GM04504 (cell line): ENCODE results near the gene TNFRSF14.
A peak's percentile ranks its signal among the peaks of the same experiment; 100 is the strongest.

ENCODE experiments used
- DNase-seq: peaks from one replicate; pipeline ENCODE4 v3.0.0-alpha.2; 2012; ENCODE audit warnings: low read depth

Gene TNFRSF14

DNA sequence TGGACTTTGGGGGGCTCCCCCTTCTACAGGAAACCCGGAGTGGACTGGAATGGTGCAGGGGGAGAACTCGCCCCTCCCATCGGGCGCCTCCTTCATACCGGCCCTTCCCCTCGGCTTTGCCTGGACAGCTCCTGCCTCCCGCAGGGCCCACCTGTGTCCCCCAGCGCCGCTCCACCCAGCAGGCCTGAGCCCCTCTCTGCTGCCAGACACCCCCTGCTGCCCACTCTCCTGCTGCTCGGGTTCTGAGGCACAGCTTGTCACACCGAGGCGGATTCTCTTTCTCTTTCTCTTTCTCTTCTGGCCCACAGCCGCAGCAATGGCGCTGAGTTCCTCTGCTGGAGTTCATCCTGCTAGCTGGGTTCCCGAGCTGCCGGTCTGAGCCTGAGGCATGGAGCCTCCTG is at the start of gene TNFRSF14:
Gene TNFRSF14 (plus strand): TSS at position 95 of the 401 bp plus-strand sequence. CDS start 294 bp downstream, at position 389.
- peak; percentile 34 for DNase-seq

DNA sequence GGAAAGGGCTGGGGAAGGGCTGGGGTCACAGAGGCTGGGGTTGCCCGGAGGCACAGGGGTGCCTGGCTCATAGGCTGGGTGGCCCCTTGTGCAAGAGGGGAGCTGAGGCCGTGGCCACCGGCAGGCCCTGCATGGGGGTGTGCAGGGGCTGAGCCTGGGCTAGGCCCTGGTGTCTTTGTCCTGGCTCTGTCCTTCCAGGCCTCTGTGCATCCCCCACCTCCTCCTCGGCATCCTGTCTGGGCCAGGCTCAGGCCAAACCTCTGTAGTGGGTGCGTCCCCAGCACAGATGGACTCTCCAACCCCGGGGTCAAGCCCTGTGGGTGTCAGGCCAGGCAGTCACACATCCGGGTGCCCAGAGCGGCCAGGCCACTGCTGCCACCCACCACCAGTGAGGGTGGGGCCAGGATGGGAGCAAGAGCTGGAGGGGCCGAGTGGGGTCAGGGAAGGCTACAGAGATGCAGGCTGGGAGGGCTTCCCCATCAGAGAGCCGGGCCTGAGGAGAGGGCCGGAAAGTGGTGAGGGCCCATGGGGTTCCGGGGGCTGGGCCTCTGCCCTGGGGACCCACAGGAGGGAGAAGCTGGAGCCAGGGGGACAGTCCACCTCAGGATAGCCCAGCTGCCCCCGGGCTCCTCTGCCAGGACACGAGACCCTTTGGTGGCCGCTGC is 49.1 kb upstream of the TNFRSF14 start:
- no peak for DNase-seq

DNA sequence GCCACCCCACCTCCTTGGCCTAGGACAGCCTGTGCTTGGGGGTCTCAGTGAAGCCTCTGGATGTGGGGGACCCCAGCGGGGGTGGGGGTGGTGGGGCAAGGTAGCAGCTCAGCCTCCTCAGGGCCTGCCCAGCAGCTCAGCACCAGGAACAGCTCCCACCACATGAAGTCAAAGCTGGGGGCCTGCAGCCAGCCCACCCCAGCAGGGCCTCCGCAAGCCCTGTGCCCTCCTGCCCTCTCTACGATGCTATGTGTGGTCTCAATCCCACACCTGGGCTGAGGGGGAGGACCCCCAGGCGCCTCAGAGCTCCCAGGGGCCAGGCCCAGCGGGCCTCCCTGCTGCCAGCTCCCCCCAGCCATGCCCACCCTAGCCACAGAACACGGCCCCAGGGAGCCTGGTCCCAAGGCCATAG is 48.4 kb upstream of the TNFRSF14 start:
- no peak for DNase-seq

DNA sequence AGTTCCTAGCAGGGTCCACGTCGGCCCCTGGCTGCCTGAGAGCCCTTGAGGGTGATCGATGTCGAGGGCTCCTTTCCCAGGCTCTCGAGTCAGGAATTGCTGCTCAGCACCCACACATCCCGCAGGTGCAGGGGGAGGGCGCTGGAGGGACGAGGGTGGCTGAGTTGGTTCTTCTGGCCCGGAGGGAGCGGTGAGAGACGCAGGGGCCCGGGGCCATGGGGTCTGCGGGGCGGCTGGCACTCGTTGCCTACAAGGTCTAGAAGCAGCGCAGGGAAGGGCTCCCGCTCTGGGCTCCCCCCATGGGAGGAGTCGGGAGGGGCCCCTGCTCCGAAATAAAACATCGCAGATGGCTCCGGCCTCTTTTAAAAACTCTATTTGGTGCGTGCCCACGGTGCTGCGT is 48.0 kb upstream of the TNFRSF14 start:
- no peak for DNase-seq

DNA sequence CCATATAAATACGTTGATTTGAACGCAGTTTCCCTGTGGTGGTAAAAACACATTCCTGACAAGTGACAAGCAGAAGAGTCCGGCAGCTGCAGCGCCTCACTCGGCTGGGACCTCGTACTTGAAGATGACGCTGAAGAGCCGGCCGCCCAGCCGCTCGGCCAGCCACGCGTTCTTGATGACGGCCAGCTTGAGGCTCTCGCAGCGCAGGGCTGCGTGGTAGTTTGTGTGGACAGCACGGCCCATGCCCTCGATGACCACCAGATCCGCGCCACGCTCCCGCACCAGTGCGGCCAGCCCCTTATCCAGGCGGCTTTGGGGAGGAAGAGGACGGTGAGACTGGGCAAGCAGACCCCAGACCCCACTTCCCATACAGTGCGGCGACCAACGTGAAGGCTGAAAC is 47.4 kb upstream of the TNFRSF14 start:
- DNase-seq: no peak

DNA sequence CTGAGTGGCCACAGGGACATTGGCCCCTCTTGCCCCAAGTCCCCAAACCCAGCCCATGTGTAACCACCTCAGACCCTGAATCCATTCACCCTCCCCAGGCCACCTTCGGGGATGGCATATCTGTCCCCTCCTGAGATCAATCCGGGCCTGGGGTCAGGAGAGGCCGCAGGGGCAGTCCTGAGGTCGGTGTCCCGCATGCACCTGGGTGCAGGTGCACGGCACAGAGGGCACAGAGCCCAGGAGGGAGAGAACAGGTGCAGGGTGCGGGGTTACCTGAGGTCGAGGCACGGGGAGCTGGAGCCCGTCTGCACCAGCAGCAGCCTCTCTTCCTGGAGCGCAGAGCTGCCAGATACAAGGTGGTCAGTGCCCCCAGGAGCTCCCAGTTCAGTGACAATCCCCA is 46.6 kb upstream of the TNFRSF14 start:
- no peak for DNase-seq

DNA sequence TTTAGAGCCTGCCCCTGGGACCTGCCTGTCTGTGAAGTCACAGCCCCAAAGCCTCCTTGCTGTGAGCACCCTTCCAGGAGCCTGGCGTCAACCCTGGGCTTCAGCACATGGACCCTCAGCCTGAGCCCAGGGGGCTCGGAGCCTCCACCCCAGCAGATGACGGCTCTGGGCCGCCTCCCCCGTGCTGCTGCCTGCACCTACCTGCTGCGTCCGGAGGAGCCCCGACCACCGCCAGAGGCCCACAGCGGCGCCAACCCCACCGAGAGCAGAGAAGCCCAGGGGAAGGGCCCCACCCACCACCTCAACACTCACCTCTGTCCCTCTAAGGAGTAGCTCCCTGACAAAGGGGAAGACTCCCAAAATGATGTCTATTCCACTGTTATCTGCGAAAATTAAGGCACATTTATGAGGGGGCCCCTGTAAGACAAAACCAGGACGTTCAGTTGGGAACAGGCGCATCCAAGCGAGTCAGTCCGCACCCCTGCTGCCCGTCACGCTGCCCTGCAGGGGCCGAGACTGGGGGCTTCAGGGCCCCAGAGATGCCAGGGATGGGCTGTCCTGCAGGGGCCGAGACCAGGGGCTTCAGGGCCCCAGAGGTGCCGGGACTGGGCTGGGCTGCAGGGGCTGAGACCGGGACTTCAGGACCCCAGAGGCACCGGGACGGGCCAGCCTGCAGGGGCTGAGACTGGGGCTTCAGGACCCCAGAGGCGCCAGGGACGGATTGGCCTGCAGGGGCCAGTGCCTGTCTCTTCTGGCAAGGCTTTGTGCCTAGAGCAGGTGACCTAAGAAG is 45.6 kb upstream of the TNFRSF14 start:
- no peak for DNase-seq

DNA sequence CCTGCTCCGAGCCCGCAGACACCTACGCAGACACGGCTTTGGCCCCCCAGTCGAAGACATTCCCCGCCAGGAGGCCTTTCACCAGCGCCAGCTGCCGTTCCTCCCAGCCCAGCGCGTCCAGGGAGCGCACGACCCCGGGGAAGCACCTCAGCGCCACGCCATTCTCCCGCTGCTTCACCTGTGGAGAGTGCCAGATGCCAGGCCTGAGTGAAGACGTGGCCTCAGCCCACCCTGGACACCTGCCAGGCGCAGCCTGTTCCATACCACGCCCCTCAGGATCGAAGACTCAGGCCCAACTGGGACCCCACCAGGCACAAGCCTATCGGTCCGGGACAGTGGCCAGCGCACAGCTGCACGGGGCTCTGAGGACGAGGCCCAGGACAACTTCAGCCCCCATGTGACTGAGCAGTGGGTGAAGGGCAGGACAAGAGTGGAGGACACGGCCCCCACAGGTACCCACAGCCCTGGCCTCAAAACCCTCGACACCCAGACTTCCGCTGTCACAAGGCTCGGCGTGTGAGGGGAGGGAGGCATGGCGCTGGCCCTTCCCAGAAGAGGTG is 43.2 kb upstream of the TNFRSF14 start:
- DNase-seq: no peak

DNA sequence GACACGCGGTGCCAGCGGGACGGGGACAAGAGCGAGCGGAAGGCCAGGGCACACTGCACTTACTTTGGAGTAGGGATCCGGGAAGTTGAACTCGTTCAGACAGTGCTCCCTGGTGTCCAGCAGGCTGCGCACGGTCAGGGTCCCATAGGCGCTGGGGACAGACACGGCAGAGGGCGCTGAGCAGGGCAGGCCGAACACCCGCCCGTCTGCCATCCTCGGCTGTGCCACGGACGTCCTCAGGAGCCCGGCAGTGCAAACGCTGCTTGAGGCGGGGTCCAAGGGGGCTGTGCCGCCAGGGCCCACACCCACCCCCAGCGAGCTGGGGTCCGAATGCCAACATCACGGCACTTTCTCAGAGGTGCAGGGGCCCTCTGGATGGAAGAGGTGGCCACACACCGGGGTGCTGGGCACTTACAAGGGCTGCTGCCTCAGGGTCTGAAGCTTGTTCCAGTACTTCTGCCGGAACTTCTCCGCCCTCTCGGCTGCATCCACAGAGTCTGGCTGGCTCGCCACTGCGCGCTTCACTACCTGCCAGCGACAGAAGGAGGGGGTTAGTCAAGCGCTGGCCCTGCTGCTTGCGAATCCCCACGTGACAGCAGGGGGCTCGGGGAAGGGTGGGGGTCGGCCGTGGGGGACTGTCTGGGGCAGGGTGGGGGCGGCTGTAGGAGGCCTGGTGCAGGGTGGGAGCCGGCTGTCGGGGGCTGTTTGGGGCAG is 42.1 kb upstream of the TNFRSF14 start:
- no peak for DNase-seq

DNA sequence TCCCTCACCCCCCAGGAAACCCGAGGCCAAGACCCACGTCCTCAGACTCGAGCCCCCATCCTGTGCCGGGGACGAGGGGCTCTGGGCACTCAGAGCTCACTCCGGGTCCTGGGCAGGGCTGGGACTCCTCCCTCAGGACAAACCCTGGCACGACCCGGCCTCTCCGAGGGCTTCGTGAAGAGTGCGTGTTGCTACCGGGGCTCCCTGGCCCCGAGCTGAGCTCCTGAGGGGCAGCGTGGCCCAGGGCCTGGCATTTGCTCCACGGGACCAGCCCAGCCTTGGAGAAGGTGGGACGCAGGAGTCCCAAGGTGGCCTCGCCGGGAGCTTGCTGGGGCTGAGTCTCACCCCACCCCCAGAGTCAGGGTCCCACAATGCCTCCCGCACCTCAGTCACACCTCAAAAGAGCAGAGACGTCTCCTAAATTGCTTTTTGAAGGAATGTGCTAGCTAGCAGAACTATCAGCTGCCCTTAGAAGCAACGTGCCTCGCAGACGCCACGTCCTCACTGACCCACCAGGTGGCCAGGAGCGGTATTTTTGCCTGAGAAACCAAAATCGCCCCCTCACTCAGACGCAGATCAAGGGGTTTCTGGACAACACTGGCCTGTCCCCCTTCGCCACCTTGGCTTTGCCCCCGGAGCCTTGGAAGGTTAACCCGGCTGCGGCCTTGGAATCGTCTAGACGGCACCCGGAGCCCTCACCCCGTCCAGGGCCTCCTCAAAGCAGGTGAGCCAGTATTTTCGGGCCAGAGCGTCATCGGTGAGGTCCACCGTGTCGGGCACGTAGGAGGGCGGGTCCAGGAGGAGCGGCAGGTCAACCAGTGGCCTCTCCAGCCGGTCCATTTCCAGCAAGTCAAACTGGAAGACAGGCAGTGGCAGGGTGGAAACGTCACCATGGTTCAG is 41.1 kb upstream of the TNFRSF14 start:
- DNase-seq: no peak

DNA sequence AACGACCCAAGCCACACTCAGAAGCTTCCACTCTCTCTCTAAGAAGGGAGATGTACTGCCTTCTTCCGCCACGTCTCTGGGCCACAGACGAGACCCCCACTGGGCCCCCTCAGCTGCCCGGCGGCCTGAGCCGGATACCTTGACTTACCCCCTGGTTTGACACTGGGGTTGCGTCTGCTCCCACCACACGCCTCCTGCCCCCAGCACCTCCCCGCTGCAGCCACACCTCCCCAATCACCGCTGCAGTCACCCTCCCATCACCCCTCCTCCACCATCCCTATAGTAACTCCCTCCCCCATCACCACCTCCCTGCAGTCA is 40.4 kb upstream of the TNFRSF14 start:
- DNase-seq: no peak

DNA sequence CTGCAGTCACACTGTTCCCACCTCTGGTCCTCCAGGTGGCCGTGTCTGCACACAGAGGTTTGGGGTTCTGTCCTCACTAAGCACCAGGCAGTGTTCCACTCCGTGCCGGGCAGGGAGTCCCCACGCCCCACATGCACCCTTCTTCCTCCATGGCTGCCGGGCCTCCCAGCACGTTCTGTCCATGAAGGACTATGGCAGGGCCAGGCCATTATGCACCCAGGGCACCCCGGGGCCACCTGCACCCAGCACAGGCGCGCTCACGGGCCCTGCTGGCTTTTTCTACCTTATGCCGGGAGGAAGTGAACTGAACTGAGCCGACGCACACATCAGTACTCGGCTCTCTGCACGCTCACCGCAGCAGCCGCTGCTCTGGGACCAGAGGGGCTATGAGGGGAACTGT is 40.0 kb upstream of the TNFRSF14 start:
- no peak for DNase-seq

DNA sequence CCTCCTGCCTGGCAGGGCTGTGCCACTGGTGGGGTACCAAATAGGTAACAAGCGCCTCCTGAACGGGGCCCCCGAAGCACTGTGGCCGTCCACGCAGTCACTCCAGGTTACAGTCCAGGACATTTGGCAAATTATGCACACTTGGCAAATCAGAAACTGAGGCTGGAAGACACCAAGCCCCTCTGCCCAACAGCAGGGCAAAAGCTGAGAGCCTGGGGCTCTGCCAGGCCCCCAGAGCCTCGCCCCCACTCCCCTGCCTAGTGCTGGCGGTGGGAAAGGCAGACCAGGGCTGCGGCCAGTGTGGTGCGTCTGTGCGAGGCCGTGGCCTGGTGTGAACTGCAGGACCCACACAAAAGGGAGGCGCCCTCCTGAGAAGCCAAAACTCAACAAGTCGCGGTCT is 39.2 kb upstream of the TNFRSF14 start:
- no peak for DNase-seq

DNA sequence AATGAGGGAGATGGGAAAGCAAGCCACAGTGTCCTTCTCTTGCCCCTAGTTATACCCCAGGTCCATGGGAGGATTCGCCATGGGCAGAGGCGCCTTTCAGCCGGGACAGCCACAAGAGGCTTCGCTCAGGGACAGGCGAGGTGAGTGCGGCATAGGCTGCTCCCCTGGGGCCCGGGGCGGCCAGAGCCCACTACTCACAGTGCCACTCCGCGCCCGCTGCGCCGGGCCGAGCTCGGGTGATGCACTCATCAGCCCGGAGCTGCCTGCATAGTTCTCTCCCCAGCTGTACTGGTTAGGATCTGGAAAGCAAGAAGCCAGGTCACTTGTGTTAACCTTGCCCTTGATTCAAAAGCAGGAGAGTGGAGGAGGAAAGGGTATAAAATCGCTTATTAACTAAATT is 38.2 kb upstream of the TNFRSF14 start:
- no peak for DNase-seq

DNA sequence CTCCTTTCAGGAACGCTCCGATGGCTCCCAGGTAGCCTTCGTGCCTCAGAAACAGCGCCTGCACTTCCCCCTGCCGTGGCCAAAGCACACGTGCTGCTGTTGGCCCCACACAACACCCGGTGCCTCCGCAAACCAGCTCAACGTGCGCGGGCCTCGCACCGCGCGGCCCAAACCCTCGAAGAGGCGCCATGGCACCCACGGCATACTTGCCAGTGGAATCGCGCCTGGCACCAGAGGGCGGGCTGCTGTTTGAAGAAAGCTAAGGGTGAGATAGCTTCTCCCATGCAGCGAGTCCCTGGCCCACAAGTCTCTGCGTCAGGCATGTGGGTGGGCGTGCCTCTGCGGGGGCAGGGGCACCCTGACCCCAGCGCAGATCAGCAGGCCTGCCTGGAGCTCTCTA is 37.6 kb upstream of the TNFRSF14 start:
- DNase-seq: no peak

DNA sequence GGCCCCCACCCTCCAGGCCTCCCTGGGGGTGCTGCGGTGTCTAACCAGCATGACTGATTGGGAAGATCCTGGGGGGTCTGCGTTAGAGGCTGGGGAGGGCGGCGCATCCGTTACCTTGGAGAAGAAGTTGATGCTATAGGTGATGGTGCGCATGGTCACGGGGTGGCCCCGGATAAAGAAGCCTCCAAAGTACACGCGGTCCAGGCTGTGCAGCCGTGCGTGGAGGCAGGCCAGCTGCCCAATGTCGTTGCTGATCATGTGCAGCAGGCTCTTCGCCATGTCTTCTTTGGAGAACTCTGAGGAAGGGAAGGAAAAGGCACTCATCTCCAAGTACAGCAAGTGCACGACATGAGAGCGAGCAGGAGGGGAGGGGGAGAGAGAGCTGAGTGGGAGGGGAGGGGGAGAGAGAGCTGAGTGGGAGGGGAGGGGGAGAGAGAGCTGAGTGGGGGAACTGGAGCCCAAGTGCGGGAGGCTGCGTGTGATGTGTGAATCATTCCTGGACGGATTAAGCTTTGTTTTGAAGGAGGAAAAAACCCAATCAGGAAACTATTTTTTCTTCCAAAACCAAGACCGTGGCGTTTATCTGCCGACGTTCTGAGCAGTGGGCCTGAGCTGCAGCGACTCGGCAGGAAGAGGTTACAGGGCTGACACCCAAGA is 37.0 kb upstream of the TNFRSF14 start:
- DNase-seq: no peak

DNA sequence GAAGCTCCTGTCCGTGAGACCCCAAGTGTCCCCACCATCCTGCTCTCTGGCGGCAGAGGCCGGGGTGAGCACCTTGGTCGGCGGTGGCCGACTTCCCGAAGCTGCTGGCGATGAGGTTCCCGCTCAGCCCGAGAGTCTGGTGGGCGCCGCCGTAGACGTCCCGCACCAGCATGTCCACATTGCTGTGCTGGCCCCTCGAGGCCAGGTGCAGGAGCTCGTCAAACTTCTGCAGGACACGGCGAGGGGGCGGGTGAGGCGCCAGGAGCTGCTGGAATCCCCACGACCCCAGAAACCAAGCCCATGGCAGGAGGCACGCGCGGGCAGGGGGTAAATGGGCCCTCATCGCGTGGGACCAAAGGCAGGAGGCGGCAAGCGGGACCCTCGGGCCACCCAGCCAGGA is 36.4 kb upstream of the TNFRSF14 start:
- DNase-seq: no peak

DNA sequence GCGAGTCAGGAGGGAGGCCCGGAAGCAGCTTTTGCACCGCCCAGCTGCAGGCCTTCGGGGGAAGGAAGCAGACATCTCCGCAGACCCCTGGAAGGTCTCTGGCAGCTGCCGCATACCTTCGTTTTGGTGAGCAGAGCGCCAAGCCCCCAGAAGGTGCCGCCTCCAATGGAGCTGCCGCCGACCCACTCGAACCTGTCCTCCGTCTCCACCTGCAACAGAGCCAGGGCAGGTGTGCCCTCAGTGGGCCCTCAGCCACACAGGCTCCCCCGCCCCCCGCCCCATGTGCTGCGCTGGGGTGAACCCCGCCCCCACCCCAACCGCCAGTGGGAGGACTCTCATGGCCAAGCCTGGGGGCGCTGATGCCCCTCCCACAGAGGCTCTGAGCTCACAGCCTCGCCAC is 36.0 kb upstream of the TNFRSF14 start:
- no peak for DNase-seq

DNA sequence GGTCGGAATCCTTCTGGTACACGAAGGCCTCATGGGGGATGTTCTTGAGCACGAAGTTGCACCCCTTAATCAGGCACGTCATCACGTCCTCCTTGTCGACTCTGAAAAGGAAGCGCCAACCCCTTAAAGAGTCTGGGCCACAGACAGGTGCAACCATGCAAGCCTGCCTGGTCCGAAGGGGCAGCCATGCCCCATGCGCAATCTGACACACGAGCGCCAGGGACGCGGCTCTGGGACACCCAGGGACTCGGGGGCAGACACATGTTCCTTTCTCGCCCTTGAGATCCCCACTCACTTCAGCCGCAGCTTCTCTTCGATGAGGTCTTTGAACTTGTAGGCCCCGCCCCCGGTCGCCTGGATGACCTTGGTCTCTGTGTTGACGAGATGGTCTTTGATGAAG is 35.4 kb upstream of the TNFRSF14 start:
- no peak for DNase-seq

DNA sequence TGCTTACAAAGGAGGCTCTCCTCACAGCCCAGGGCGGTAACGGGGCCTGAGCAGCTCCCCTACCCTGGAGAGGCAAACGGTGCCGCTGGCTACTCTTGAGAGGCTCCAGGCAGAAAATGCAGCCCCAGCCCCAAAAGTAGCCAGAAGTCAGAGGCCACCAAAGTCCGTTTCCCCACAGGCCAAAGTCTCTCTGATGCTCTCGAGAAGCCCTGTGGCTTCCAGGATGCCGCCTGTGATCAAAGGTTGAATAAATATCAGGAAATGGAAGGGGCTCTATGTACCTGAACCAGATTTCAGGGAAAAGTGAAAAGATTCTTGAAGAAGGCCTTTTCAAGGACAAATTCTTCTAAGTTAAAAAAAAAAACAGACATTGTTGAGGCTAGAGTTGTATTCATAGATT is 33.9 kb upstream of the TNFRSF14 start:
- no peak for DNase-seq

DNA sequence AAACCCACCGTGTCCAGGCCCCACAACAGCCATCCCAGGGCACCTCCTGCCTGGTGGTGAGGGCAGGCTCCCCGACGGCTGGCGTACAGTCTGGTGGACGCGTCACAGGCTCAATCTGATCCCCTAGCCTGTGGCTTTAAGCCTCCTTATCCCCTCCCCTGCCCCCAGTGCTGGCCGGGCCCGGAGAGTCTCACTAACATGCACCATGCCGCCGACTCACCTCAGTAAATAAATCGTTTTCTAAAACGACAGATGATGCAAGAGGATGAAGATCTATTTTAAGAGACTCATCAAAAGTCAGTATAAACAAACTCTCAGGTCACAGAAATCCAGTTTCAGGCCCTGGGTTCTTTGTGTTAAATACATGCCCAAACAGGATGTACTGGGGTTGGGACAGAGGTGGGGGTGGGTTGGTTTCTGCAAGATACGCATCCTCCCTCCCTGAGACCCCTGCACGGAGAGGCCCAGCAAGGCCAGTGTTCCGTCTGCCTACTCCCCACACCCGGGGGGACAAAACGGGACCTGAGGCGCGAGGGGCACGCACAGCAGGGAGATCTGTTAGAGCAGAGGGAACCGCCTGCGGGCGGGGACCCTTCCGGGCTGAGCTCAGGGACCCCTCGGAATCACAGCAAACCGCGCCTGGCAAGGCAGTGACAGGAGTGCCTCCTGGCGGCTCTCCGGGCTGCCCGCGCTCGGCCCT is 32.8 kb upstream of the TNFRSF14 start:
- no peak for DNase-seq
